LoVo (cell line): ENCODE data around the gene SMARCC2.
A peak's percentile ranks its signal among the peaks of the same experiment; 100 is the strongest.
"Not testable (repeated sequence)": the region's sequence is repeated elsewhere in the genome, so short reads cannot be mapped to it uniquely, and the experiment has no call there.

Source experiments
- DNase-seq: peaks from one replicate; pipeline ENCODE4 v3.0.0-alpha.2; 2016; ENCODE audit warnings: low spot score

Gene SMARCC2

DNA sequence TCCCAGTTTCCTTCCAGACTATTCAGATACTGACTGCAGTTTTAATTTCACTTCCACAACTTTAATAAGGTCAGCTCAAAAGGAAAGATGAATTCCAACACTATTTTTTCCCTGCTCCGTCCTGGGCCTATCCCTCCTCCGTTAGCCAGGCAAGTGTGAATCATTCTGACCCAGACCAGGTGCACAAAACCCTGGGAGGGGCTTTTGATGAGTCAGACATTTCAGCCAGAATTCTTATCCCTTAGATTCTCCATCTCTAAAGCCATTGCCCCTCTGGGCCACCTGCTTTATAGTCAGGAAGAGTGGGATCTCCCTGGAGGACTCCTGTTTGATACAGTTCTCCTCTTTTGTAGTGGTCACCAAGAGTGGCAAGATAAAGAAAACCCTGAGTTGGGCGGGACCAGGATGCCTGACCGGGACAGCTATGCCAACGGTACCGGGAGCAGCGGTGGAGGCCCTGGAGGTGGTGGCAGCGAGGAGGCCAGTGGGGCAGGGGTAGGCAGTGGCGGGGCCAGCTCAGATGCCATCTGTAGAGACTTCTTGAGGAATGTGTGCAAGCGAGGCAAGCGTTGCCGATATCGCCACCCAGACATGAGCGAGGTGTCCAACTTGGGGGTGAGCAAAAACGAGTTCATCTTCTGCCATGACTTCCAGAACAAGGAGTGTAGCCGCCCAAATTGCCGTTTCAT is 69.0 kb downstream of the SMARCC2 start:
- DNase-seq: no peak

DNA sequence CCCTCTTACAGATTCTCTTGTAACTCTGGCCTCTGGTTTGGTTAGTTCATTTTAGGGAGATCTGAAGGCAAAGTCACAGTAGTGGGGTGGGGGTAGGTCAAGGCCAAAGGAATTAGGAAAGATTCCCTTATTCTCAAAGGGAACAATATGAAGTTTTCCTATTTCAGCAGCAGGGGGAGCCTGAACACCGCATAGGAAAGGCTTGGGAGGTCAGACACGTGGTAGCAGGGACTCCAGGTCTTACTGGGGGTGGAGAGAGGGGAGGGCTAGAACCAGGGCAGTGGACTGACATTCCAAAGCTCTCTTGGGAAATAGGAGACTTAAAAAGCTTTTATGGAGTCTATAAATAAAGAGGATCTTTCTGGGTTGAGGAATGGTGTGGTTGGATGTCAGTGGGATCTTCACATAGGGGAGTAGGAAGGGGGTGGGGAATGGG is 69.9 kb downstream of the SMARCC2 start:
- peak; percentile 90 for DNase-seq

DNA sequence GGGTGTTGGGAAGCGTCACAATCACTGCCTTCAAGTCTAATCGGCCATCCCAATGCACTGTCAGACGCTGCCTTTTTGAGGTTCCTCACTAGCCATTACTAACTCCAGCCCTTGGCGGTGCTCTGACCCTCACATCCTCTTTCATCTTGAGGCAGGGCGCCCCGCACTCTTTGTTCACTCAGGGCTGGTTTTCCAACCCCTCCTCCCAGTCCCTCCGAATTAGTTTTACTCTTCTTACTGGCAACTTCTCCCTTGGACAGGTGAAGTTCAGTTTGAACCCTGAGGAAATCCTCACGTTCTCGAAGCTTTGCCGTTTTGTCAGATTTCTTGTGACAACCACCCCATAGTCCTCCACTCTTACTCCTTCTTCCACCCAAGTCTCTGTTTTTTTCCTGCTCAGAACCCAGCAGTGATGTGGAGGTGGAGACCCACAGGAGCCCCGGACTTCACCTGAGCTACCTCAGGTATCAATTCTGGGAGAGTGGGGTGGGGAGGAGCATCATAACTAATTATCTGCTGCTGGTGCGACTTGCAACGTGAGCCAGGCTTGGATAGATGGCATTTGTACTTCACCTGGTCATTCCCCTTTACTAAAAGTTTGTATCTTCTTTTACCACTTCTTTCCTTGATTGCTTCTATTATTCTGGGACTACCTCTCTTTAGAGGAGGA is 70.5 kb downstream of the SMARCC2 start:
- DNase-seq: no peak

DNA sequence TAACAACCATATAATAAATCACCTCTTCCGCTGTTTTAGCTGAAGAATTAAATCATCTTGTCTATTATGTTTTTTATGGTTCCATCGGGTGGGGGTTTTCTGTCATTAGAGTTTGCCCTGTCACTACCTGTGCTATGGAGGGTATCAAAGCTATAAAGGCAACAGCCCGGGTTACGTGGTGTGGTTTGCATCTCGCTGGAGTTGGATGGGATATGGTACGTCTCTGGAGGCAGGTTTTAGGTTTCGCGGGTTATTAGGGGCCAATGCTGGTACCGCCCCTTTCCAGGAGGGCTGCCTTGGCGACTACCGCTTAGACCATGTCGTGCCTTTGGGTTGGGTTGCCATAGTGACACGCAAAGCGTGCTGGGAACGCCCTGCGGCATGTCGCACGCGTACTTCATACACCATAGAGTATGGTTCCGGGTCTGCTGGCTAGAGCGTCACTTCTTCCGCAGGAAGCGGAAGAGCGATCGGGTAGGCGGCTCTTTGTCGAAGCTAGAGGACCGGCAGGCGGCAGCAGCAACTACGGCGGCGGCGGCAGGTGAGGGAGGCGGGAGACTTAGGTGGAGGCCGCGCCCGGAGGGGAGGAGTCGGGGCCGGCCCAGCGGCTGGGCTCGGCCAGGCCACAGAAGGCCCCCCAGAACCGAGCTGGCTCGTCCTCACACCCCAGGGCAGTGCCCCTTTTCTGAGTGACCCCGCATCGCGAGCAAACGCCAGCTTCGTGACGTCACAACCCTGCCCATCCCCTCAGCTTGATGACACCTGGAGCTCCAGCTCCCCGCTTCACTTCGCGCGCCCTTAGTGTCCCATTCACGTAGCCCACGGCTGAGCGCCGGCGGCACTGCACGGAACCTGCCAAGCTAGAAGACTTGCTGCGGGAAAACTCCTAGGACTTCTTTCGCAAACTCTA is 71.2 kb downstream of the SMARCC2 start, which contains the start of gene ZC3H10:
Gene ZC3H10, plus strand, starts transcription at position 489 of the 910 bp plus-strand sequence. CDS start 2,297 bp downstream, outside the sequence.
- DNase-seq: peak; percentile 100

DNA sequence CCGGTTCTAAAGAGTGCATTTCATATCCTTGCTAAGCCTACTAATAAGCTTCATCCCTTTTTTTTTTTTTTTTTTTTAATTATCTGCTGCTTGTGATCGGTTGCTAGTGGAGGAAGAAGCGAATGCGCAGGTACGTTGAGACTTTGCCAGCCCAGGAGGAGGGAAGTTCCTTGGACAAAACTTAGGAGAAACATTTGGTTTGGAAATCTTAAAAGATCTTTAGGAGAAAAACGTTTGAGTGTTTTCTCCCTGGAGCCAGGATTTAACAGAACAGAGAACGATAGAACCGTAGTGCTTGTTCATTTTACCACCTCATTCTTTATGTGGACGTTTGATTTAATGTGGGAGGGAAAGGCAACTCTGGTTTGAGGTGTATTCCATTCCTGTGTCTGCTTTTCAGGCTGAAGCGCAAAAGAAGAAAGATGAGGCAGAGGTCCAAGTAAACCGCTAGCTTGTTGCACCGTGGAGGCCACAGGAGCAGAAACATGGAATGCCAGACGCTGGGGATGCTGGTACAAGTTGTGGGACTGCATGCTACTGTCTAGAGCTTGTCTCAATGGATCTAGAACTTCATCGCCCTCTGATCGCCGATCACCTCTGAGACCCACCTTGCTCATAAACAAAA is 72.1 kb downstream of the SMARCC2 start:
- not testable (repeated sequence) for DNase-seq

DNA sequence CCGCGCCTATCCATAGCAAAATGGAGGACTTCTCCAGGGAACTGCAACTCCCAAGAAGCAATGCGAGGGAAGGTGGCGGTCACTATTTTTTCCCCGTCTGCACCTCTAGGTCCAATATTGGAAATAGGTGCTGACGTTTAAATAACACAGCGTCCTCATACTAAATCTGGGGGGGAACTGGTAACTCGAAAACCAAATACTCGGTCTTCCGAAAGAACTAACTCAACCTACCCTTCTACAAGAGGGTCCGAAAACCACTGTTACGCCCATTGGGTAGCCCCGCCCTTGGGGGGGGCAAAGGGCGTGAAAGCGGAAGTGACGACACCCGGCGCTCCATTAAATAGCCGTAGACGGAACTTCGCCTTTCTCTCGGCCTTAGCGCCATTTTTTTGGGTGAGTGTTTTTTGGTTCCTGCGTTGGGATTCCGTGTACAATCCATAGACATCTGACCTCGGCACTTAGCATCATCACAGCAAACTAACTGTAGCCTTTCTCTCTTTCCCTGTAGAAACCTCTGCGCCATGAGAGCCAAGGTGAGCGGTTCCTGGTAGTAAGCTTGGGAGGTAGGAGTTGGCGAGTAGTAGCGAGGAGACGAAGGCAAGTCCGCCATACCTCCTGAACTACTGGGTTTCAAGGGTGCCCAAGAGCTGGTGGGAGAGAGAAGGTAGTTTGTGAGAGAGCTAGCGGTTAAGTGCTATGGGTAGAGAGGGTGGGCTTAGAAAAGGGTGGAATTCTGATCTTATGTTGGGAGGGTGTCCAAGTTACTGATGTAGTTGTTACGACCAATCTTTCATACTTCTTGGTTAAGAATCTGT is 72.8 kb downstream of the SMARCC2 start, which contains the start of gene RPL41:
Gene RPL41, plus strand, starts transcription at position 367 of the 815 bp plus-strand sequence.
- DNase-seq: peak; percentile 97

- peak; percentile 49 for DNase-seq
These were observed 74.0 kb downstream of the SMARCC2 start for GRCh38 chr12:56115329-56115728.

GRCh38 chr12:56114084-56114483 is 75.2 kb downstream of the SMARCC2 start:
- DNase-seq: no peak
